ENCODE measurements around the gene RBFOX2. TPM values are rescaled to one million over a fixed set of nuclear protein-coding genes. Genes with fewer than 3 reads are reported as not detected.

RBFOX2 gene
- polyA plus RNA-seq, 1 of the 3 experiments (the other 2 are of a cell fraction): 115 TPM

- H3K4me2 ChIP-seq: no peak overlapping the region
- peaks cover 99% of the 10 kb centered on the region for H3K79me2 ChIP-seq (ENCODE audit: insufficient read depth)
- H2AFZ ChIP-seq (ENCODE audit: low read depth): no peak overlapping the region
- no peaks in the 10 kb centered on the region for H3K9me3 ChIP-seq
- CTCF ChIA-PET: interaction anchor here (1.6 kb wide), 1 partner anchor 35 kb away, joined by 3 read pairs; no protein-coding TSS in a partner anchor
- no peak overlapping the region for H3K27ac ChIP-seq (ENCODE audit: low read depth in 2 of 2, low read length in 1 of 2)
- H3K4me3 ChIP-seq (ENCODE audit: low read depth in 2 of 2, low read length in 1 of 2): no peak overlapping the region
- no peaks in the 10 kb centered on the region for H3K27me3 ChIP-seq (ENCODE audit: insufficient read depth)
- POLR2A ChIA-PET: no interaction called here
- peaks cover 2% of the 10 kb centered on the region for H3F3A ChIP-seq (replicated peaks; ENCODE audit: insufficient read depth)
- H3K9me2 ChIP-seq: no peaks in the 10 kb centered on the region
- no peak overlapping the region for H3K9ac ChIP-seq
- peaks cover 19 to 31% of the 10 kb centered on the region in 2 experiments for H3K36me3 ChIP-seq (replicated peaks in 1 of 2; ENCODE audit: control insufficient read depth in 1 of 2, insufficient read depth in 2 of 2, low read length in 1 of 2)
- WGBS (ENCODE audit: low lambda C conversion rate): 93% methylated on average over 1 of the region's 1 CpG
- DNase-seq: no peak
- peaks cover 79% of the 10 kb centered on the region for H4K20me1 ChIP-seq (ENCODE audit: insufficient read depth)
- H3K4me1 ChIP-seq (ENCODE audit: control insufficient read depth in 1 of 2, insufficient read depth in 2 of 2, low read depth in 1 of 2, low read length in 1 of 2): no peaks in the 10 kb centered on the region; a peak in 1 of 4 replicates
- TF ChIP-seq MXI1 (IDR thresholded peaks at IDR 0.05; ENCODE audit: low read depth, low read length) (no peak), TEAD4 (IDR thresholded peaks at IDR 0.05; ENCODE audit: borderline replicate concordance, insufficient read depth) (no peak), FOXJ3 (CRISPR knock-in tag; IDR thresholded peaks at IDR 0.05) (no peak), USF2 (IDR thresholded peaks at IDR 0.05; ENCODE audit: borderline replicate concordance, low read depth, low read length) (no peak)
- TF ChIP-seq, protein P1, sequence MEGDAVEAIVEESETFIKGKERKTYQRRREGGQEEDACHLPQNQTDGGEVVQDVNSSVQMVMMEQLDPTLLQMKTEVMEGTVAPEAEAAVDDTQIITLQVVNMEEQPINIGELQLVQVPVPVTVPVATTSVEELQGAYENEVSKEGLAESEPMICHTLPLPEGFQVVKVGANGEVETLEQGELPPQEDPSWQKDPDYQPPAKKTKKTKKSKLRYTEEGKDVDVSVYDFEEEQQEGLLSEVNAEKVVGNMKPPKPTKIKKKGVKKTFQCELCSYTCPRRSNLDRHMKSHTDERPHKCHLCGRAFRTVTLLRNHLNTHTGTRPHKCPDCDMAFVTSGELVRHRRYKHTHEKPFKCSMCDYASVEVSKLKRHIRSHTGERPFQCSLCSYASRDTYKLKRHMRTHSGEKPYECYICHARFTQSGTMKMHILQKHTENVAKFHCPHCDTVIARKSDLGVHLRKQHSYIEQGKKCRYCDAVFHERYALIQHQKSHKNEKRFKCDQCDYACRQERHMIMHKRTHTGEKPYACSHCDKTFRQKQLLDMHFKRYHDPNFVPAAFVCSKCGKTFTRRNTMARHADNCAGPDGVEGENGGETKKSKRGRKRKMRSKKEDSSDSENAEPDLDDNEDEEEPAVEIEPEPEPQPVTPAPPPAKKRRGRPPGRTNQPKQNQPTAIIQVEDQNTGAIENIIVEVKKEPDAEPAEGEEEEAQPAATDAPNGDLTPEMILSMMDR (IDR thresholded peaks at IDR 0.05): no peak
- TF ChIP-seq, protein P2, sequence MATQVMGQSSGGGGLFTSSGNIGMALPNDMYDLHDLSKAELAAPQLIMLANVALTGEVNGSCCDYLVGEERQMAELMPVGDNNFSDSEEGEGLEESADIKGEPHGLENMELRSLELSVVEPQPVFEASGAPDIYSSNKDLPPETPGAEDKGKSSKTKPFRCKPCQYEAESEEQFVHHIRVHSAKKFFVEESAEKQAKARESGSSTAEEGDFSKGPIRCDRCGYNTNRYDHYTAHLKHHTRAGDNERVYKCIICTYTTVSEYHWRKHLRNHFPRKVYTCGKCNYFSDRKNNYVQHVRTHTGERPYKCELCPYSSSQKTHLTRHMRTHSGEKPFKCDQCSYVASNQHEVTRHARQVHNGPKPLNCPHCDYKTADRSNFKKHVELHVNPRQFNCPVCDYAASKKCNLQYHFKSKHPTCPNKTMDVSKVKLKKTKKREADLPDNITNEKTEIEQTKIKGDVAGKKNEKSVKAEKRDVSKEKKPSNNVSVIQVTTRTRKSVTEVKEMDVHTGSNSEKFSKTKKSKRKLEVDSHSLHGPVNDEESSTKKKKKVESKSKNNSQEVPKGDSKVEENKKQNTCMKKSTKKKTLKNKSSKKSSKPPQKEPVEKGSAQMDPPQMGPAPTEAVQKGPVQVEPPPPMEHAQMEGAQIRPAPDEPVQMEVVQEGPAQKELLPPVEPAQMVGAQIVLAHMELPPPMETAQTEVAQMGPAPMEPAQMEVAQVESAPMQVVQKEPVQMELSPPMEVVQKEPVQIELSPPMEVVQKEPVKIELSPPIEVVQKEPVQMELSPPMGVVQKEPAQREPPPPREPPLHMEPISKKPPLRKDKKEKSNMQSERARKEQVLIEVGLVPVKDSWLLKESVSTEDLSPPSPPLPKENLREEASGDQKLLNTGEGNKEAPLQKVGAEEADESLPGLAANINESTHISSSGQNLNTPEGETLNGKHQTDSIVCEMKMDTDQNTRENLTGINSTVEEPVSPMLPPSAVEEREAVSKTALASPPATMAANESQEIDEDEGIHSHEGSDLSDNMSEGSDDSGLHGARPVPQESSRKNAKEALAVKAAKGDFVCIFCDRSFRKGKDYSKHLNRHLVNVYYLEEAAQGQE (IDR thresholded peaks at IDR 0.05; ENCODE audit: low read depth, low read length): no peak
These were observed 229.5 kb downstream of the RBFOX2 start for GRCh38 chr22:35799150-35799549.

- H3K4me2 ChIP-seq: no peak overlapping the region
- H3K36me3 ChIP-seq (replicated peaks in 1 of 2; ENCODE audit: control insufficient read depth in 1 of 2, insufficient read depth in 2 of 2, low read length in 1 of 2): peaks cover 18 to 40% of the 10 kb centered on the region in 2 experiments
- no peaks in the 10 kb centered on the region for H3K27me3 ChIP-seq (ENCODE audit: insufficient read depth)
- H3K9ac ChIP-seq: no peak overlapping the region
- DNase-seq: no peak
- H3K27ac ChIP-seq (ENCODE audit: low read depth in 2 of 2, low read length in 1 of 2): no peak overlapping the region
- no peak overlapping the region for H3K4me3 ChIP-seq (ENCODE audit: low read depth in 2 of 2, low read length in 1 of 2)
- TF ChIP-seq YY1 (IDR thresholded peaks at IDR 0.05; ENCODE audit: low read depth): no peak
- TF ChIP-seq EZH2phosphoT487 (IDR thresholded peaks at IDR 0.05; ENCODE audit: borderline replicate concordance, low read depth): no peak
- TF ChIP-seq TAF1 (IDR thresholded peaks at IDR 0.05; ENCODE audit: borderline replicate concordance, low read depth, low read length): no peak
- TF ChIP-seq FOXM1 (IDR thresholded peaks at IDR 0.05; ENCODE audit: low read depth): no peak
- no peak for TF ChIP-seq NRF1 (IDR thresholded peaks at IDR 0.05; ENCODE audit: low read depth, low read length)
- TF ChIP-seq, protein P3, sequence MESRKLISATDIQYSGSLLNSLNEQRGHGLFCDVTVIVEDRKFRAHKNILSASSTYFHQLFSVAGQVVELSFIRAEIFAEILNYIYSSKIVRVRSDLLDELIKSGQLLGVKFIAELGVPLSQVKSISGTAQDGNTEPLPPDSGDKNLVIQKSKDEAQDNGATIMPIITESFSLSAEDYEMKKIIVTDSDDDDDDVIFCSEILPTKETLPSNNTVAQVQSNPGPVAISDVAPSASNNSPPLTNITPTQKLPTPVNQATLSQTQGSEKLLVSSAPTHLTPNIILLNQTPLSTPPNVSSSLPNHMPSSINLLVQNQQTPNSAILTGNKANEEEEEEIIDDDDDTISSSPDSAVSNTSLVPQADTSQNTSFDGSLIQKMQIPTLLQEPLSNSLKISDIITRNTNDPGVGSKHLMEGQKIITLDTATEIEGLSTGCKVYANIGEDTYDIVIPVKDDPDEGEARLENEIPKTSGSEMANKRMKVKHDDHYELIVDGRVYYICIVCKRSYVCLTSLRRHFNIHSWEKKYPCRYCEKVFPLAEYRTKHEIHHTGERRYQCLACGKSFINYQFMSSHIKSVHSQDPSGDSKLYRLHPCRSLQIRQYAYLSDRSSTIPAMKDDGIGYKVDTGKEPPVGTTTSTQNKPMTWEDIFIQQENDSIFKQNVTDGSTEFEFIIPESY (IDR thresholded peaks at IDR 0.05; ENCODE audit: borderline replicate concordance, low read depth): no peak
- no peak for TF ChIP-seq TCF12 (IDR thresholded peaks at IDR 0.05)
- TF ChIP-seq, protein P4, sequence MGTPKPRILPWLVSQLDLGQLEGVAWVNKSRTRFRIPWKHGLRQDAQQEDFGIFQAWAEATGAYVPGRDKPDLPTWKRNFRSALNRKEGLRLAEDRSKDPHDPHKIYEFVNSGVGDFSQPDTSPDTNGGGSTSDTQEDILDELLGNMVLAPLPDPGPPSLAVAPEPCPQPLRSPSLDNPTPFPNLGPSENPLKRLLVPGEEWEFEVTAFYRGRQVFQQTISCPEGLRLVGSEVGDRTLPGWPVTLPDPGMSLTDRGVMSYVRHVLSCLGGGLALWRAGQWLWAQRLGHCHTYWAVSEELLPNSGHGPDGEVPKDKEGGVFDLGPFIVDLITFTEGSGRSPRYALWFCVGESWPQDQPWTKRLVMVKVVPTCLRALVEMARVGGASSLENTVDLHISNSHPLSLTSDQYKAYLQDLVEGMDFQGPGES (IDR thresholded peaks at IDR 0.05; ENCODE audit: low read depth, low read length): no peak
- TF ChIP-seq SIN3A (IDR thresholded peaks at IDR 0.05; ENCODE audit: borderline replicate concordance, low read depth, low read length): no peak
- no peak for TF ChIP-seq GATA2 (CRISPR knock-in tag; IDR thresholded peaks at IDR 0.05)
- TF ChIP-seq MXI1 (IDR thresholded peaks at IDR 0.05; ENCODE audit: low read depth, low read length): no peak
- H3K4me1 ChIP-seq (ENCODE audit: control insufficient read depth in 1 of 2, insufficient read depth in 2 of 2, low read depth in 1 of 2, low read length in 1 of 2): no peaks in the 10 kb centered on the region; a peak in 1 of 4 replicates
- H3K79me2 ChIP-seq (ENCODE audit: insufficient read depth): peaks cover 98% of the 10 kb centered on the region
- WGBS (ENCODE audit: low lambda C conversion rate): 99% methylated on average over 4 of the region's 4 CpGs
- no peak overlapping the region for H2AFZ ChIP-seq (ENCODE audit: low read depth)
- H3K9me2 ChIP-seq: no peaks in the 10 kb centered on the region
- H4K20me1 ChIP-seq (ENCODE audit: insufficient read depth): peaks cover 83% of the 10 kb centered on the region
- CTCF ChIA-PET: interaction anchor here (1.6 kb wide), 1 partner anchor 37 kb away, joined by 3 read pairs; no protein-coding TSS in a partner anchor
- peaks cover 2% of the 10 kb centered on the region for H3F3A ChIP-seq (replicated peaks; ENCODE audit: insufficient read depth)
- H3K9me3 ChIP-seq: no peaks in the 10 kb centered on the region
- POLR2A ChIA-PET: no interaction called here
These were observed 231.2 kb downstream of the RBFOX2 start for GRCh38 chr22:35797411-35797810.
